Right renal cortex interstitium (tissue), 3 donors: ENCODE measurements around the gene SFI1. TPM values are rescaled to one million over a fixed set of nuclear protein-coding genes. Genes with fewer than 3 reads are reported as not detected.
A peak's percentile ranks its signal among the peaks of the same experiment; 100 is the strongest.
"Not testable (repeated sequence)": the region's sequence is repeated elsewhere in the genome, so short reads cannot be mapped to it uniquely, and the experiment has no call there.

Source experiments
- DNase-seq, 3 donors: peaks; one replicate each; pipeline ENCODE4 v3.0.0-alpha.2; 2013; ENCODE audit warnings: low read depth in 3 of 3, low spot score in 2 of 3
- polyA plus RNA-seq, 3 donors: library from polyadenylated mRNA; unstranded; fragments of 120-200 nt; gene quantifications; one replicate each; pipeline ENCODE4 v1.2.1, GENCODE V29; 2013; ENCODE audit not compliant: insufficient read length in 3 of 3

SFI1 gene
- polyA plus RNA-seq, 3 donors, result 20.5 to 22.4 (median 22.0) TPM

DNA sequence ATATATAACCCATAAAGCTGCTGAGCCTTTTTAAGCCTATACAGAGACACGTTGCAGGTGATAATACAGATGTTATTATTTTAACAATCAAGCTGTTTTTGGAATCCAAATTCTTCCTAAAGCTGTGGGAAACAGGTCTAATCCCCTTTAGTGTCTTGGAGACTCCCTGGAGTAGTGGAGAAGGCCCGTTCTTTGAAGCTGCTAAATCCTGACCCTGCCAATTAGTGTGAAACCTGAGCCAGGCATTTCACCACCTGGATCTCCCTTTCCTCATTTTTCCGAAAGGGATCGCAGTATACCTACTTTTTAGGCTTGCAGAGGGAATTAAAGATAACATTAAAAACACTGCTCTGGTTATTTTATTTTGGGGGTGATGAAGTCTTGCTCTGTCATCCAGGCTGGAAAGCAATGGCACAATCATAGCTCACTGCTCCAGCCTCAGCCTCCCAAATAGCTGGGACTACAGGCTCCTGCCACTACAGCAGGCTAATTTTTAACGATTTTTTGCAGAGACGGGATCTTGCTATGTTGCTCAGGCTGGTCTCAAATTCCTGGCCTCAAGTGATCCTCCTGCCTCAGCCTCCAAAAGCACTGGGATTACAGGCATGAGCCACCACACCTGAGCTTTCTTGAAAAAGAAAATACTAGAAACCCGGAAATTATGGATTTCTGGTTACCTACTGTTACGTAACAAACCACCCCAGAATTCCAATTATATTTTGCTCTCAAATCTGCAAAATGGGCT is 4.9 kb upstream of the SFI1 start:
- no peak for DNase-seq

DNA sequence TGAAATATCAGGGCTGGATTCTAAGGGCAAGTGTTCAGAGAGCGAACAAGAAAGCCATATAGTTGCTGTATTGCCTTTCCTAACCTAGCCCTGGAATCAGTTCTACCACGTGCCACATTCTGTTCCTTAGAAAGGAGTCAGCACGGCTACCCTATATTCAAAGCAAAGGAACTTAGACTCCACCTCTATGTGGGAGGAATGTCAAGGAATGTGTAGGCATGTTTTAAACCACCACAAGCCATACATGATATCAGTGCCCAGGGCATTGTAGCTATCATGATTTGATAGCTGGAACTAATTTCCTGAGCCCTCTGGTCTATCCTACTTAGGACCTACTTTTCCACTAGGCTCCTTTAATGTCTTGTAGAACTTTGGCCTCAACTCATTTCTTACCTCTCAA is 4.2 kb upstream of the SFI1 start:
- no peak for DNase-seq

DNA sequence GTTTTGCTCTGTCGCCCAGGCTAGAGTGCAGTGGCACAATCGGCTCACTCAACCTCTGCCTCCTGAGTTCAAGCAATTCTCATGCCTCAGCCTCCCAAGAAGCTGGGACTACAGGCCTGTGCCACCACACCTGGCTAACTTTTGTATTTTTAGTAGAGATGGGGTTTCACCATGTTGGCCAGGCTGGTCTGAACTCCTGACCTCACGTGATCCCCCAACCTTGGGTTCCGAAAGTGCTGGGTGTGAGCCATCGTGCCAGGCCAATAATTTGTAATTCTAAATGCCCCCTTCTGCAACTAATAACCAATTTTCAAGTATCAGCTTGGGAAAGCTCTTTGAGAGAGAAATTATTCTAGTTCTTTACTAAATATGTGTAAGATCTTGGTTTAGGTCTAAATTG is 3.0 kb upstream of the SFI1 start:
- DNase-seq, result not testable (repeated sequence)

DNA sequence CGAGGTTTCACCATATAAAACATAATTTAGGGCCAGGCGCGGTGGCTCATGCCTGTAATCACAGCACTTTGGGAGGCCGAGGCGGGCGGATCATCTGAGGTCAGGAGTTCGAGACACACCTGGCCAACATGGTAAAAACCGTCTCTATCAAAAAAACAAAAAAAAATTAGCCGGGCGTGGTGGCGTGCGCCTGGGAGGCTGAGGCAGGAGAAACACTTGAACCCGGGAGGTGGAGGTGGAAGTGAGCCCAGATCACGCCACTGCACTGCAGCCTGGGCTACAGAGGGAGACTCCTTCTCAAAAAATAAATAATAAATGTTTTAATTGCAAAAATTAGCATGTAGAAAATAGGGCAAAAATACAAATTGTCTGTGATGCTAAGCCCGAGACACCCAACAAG is 993 bp upstream of the SFI1 start:
- DNase-seq, result no peak

DNA sequence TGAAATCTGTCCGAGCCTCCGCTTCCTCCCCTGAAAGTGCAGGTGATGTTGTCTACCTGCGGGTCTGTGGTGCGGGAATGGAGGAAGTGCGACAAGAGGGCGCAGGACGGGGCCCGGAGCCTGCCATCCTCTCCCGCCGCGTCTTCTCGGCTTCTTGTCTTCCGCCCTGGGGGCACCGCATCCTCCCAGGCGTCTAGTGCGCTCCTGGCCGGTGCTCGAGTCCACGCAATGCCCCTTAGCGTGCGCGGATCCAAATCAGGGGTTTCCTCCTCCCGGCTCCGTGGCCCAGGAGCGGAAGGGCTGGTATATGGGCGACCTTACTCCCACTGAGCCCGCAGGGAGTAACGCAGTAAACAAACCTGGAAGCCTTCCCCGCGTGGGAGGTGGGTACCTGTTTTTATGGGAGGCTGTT is 405 bp downstream of the SFI1 start:
- DNase-seq, result no peak

DNA sequence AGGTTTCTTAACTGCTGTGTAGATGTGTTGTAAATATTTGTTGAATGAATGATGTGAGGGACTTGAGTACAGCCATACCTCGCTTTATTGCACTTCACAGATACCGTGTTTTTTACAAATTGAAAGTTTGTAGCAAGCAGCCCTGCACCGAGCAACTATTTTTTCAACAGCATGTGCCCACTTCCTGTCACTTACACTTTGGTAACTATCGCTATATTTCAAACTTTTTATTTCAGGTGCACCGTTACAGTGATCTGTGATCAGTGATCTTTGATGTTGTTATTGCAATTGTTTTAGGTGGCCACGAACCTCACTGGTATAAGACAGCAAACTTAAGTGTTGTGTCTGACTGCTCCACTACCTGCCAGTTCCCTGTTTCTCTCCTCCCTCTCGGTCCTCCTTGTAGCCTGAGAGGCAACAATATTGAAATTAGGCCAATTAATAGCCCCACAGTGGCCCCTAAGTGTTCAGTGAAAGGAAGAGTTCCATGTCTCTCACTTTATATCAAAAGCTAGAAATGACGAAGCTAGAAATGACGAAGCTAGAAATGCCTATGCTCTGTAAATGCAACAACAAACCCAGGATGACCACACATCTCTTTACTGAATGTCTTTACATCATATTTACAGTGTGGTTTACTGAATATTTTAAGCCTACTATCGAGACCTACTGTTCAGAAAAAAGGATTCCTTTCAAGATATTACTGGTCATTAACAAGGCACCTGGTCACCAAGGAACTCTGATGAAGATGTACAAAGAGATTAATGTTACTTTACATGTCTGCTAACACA is 1.0 kb downstream of the SFI1 start:
- no peak for DNase-seq

DNA sequence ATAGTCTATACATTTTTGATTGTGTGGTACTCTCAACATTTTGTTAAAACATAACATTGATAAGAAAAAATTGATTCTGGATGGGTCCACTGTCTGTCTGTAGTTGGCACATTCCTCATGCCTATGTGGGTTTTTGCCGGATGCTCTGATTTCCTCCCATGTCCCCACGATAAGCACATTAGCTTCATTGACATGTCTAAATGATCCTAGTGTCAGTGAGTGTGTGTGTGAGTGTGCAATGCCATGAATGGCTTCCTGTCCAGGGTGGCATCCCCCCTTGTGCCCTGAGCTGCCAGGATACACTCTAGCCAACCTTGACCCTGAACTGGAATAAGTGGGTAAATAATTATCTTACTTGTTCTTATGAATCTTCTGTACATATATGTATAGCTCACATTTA is 5.4 kb downstream of the SFI1 start:
- no peak for DNase-seq

DNA sequence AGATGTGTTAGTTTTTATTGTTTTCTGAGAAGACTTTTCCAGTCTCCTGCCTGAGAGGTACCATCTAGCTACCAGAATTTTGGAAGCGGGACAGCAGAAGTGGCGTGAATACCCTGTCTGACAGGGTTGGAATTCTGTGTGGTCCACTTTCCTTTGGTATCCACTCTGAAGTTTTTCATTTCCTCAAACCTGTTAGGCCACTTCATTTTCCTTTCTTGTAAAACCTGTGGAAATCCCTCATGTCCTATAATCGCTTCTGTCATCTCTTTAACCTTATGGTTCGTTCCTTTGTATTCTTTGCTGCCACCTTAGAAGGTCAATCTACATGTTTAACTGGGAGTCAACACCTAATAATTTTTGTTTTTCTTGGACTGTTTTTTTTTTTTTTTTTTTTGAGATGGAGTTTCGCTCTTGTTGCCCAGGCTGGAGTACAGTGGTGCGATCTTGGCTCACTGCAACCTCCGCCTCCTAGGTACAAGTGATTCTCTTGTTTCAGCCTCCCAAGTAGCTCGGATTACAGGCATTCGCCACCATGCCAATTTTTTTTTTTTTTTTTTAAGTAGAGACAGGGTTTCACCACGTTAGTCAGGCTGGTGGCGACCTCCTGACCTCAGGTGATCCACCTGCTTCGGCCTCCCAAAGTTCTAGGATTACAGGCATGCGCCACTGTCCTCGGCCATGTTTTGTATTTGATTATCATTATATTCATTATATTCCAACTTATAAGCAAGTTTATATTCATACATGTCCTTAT is 7.1 kb downstream of the SFI1 start:
- no peak for DNase-seq

DNA sequence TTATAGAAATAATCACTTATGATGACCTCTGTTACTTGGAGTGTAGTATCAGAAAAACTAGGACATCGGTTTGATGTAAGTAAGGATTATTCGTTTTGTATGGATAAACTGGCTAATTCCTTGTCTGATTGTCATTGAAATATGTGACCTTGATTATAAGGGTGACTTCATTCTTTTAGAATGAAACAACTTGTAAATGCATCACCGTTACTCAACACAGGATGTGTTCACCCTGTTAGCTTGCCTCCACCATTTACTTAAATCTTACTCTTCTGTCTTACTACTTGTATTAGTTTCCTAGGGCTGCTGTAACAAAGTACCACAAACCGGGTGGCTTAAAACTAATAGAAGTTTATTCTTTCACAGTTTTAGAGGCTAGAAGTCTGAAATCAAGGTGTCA is 7.9 kb downstream of the SFI1 start:
- no peak for DNase-seq

DNA sequence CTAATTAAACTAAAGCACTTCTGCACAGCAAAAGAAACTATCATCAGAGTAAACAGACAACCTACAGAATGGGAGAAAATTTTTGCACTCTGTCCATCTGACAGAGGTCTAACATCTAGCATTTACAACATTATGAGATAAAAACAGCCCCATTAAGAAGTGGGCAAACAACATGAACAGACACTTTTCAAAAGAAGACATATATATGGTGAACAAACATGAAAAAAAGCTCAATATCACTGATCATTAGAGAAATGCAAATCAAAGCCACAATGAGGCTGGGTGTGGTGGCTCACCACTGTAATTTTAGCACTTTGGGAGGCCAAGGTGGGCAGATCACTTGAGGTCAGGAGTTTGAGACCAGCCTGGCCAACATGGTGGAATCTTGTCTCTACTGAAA is 11.2 kb downstream of the SFI1 start:
- DNase-seq, result not testable (repeated sequence)

DNA sequence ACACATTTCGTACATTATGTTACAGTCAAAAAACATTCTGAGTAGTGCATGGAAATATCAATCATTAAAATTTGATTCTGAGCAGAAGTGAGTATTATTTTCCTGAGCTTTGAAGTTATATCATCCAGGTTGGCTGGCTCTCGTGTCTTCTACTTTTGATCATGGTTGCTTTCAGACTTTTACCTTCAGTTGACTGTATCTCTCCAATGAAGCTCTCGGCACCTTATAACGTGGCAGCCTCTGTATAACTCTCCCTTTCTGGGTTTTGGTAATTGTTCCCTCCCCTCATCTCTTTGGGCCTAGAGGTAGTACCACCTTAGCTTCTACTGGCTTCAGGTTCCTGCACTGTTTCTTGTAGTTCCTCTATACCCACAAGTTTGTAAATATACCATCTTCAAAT is 12.2 kb downstream of the SFI1 start:
- no peak for DNase-seq

DNA sequence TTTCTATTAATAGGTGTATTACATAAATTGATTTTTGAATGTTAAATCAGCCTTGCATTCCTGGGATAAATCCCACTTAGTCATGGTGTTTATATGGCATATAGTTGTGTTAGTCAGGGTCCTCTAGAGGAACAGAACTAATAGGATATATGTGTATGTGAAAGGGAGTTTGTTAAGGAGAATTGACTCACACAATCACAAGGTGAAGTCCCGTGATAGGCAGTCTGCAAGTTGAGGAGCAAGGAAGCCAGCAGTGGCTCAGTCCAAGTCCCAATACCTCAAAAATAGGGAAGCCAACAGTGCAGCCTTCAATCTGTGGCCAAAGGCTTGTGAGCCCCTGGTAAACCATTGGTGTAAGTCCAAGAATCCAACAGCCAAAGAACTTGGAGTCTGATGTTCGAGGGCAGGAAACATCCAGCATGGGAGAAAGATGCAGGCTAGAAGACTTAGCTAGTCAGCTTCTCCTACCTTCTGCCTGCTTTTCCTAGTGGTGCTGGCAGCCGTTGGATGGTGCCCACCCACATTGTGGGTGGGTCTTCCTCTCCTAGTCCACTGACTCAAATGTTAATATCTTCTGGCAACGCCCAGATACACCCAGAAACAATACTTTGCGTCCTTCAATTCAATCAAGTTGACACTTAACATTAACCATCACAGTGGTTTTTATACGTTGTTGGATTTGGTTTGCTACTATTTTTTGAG is 12.9 kb downstream of the SFI1 start:
- DNase-seq, result no peak

DNA sequence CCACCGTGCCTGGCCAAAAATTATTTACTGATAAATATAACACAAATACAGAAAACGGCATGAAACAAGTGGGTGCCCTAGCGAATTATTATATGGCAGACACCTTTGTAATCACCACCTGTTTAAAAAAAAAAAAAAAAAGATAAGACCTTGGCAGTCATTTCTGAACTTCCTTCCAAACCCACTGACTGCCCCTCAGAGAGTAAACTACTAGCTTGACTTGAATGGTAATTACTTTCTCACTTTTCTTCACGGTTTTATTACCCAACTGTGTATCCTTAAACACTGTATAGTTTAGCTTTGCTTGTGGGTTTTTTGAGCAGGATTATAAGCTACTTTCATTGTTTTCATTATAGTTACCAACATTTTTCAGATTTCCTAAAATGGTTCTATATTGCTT is 23.7 kb downstream of the SFI1 start:
- DNase-seq, result no peak

DNA sequence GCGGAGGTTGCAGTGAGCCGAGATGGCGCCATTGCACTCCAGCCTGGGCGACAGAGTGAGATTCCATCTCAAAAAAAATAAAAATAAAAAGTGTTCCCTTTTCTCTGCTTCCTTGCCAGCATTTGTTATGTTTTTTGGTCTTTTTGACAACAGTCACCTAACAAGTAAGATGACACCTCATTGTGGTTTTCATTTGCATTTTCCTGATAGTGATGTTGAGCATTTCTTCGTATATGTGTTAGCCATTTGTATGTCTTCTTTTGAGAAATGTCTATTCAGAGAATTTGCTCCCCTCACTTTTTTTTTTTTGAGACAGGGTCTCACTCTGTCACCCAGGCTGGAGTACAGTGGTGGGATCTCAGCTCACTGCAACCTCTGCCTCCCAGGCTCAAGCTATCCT is 27.8 kb downstream of the SFI1 start:
- not testable (repeated sequence) for DNase-seq

DNA sequence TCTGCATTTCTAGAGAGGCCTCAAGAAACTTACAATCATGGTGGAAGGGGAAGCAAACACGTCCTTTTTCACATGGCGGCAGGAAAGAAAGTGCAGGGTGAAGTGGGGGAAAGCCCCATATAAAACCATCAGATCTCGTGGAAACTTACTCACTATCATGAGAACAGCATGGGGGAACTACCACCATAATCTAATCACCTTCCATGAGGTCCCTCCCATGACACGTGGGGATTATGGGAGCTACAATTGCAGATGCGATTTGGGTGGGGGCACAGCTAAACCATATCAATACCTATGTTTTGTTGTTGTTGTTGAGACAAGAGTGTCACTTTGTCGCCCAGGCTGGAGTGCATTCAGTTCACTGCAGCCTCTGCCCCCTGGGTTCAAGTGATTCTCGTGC is 29.9 kb downstream of the SFI1 start:
- DNase-seq, result no peak

DNA sequence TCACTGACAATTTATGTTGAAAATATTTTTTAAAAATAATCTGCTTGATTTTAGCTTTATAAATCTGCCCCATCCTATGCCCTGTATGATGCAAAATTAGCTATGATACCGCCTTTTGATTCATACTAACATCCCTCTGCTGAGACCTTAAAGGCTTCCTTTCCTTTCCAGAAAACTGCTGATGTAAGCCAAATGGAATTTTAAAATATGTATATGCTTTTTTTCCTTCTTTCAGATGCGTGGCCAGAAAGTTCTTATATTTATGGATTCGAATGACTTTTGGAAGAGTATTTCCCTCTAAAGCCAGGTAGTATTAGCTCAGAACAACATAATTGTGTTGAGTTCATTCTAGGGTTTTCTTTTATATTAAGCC is 34.5 kb downstream of the SFI1 start:
- peak in 1 of 3 donors; percentile 20 for DNase-seq

DNA sequence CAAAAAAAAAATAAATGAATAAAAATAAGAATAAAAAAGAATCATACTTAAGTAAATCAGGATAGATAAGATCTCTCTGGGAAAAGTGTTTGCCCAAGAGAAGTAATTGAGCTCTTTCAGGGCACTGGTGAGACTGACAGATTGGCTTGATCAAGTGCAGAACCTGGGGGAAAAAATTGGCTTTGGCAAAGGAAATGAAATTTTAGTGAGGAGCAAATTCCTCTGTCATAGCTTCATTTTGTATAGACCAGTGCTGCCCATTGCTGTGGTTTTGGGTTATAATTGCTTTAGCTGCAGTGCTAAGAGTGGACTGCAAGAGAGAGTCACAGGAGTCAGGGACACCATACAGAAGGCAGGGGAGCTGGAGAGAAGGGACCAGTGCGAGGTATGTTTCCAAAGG is 35.7 kb downstream of the SFI1 start:
- no peak for DNase-seq

DNA sequence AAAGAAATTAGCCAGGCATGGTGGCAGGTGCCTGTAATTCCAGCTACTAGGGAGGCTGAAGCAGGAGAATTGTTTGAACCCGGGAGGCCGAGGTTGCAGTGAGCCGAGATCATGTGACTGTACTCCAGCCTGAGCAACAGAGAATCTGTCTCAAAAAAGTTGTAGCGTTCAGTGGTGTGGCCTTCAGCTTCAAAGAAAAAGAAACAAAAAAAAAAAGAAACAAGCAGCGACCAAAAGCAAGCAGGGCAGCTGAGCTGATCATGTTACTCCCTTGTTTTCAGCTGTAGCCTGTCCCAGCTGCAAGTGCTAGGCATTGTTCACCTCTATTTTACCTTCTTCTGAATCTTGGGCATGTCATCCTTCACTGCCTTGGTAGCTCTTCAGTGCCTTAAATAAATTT is 37.0 kb downstream of the SFI1 start:
- no peak for DNase-seq

DNA sequence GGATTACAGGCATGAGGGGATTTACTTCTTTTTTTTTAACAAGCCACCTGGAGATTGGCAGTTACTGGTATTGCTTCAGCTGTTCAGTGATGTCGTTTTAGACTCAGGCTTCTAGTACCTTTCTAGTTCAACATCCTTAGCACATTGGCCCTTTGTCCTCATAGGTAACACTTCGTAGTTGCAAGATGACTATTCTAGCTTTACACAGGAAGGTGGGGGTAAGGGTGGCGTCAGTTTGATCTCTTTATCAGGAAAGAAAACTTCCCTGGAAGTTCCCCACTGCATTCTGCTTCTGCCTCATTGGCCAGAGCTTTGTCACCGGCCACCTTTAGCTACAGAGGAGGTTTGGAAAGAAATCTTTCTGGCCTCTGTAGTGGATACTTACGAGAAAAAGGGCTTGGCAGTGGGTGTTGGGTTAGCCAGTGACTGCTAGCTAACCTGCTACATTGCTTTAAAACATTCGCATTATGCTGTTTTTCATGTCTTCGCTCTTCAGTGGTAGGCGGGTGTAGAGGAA is 40.7 kb downstream of the SFI1 start:
- no peak for DNase-seq

DNA sequence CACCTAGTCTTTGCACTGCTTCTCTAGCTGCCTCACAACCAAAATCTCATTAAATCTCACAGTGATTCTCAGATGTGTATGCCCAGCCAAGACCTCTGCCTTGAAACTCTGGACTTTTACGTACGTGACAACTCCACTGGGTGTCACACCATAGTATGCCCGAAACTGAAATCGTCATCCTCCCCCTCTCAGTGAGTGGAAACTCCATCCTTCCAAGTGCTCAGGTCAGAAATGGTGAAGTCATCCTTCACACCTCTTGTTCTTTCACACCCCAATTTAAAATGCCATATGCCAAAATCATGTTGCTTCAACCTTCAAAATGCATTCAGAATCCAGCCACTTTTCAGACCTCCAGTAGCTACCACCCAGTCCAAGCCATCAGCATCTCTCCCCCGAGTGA is 42.5 kb downstream of the SFI1 start:
- DNase-seq, result no peak

DNA sequence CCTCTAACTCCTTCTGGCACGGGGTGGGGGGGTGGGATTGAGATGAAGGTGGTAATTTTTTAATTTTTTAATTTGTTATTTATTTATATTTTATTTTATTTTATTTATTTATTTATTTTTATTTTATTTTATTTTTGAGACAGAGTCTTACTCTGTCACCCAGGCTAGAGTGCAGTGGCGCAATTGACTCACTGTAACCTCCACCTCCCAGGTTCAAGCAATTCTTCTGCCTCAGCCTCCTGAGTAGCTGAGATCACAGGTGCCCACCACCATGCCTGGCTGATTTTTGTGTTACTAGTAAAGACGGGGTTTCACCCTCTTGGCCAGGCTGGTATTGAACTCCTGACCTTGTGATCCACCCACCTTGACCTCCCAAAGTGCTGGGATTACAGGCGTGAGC is 43.8 kb downstream of the SFI1 start:
- DNase-seq, result not testable (repeated sequence)
